ENCODE data around the gene ENPP1. TPM values are rescaled to one million over a fixed set of nuclear protein-coding genes. Genes with fewer than 3 reads are reported as not detected.

ENPP1 gene
- total and polyA plus RNA-seq, 4 donors: 1.3 to 35.2 (median 14.5) TPM

- H3K4me1 ChIP-seq (ENCODE audit: control insufficient read depth in 1 of 2, insufficient read depth in 2 of 2, low read length in 2 of 2): no peaks in the 10 kb centered on the region
- H3K4me3 ChIP-seq (ENCODE audit: low read length in 2 of 2): no peak overlapping the region
- H3K36me3 ChIP-seq (ENCODE audit: control insufficient read depth in 1 of 2, insufficient read depth in 2 of 2, low read length in 1 of 2): peaks cover 2 to 4% of the 10 kb centered on the region in 2 donors
- no peaks in the 10 kb centered on the region for H3K27me3 ChIP-seq (ENCODE audit: control insufficient read depth in 1 of 2, insufficient read depth in 2 of 2, low read length in 1 of 2)
- ATAC-seq (ENCODE audit: low FRiP score) (no peak), DNase-seq (no peak)
- intact Hi-C loops (cut with DNase I): no loop called here
- H3K27ac ChIP-seq (ENCODE audit: low read depth in 1 of 2, low read length in 2 of 2): no peak overlapping the region
- no peaks in the 10 kb centered on the region for H3K9me3 ChIP-seq (ENCODE audit: control insufficient read depth, low read length)
- 89 to 91% methylated on average over 4 of the region's 4 CpGs for WGBS, 2 donors
Measured at GRCh38 chr6:131877999-131878789, 70.4 kb downstream of the ENPP1 start.

GRCh38 chr6:131883016-131883415 lies 75.2 kb downstream of the ENPP1 start:
- no peaks in the 10 kb centered on the region for H3K4me1 ChIP-seq (ENCODE audit: control insufficient read depth in 1 of 2, insufficient read depth in 2 of 2, low read length in 2 of 2)
- 10 to 14% methylated on average over 2 of the region's 2 CpGs for WGBS, 2 donors
- peaks cover under 1 to 3% of the 10 kb centered on the region in 2 donors for H3K36me3 ChIP-seq (ENCODE audit: control insufficient read depth in 1 of 2, insufficient read depth in 2 of 2, low read length in 1 of 2)
- no peak overlapping the region for H3K4me3 ChIP-seq (ENCODE audit: low read length in 2 of 2)
- no peaks in the 10 kb centered on the region for H3K9me3 ChIP-seq (ENCODE audit: control insufficient read depth, low read length)
- DNase-seq (no peak), ATAC-seq (ENCODE audit: low FRiP score) (no peak)
- no peaks in the 10 kb centered on the region for H3K27me3 ChIP-seq (ENCODE audit: control insufficient read depth in 1 of 2, insufficient read depth in 2 of 2, low read length in 1 of 2)
- no peak overlapping the region for H3K27ac ChIP-seq (ENCODE audit: low read depth in 1 of 2, low read length in 2 of 2)
- intact Hi-C loops (cut with DNase I): no loop called here

- intact Hi-C loops (cut with DNase I): no loop called here
- Histone ChIP-seq H3K27me3 (ENCODE audit: control insufficient read depth in 1 of 2, insufficient read depth in 2 of 2, low read length in 1 of 2) (no peaks in the 10 kb centered on the region), H3K36me3 (ENCODE audit: control insufficient read depth in 1 of 2, insufficient read depth in 2 of 2, low read length in 1 of 2) (peaks cover 2 to 12% of the 10 kb centered on the region in 2 donors), H3K4me3 (ENCODE audit: low read length in 2 of 2) (no peak overlapping the region), H3K27ac (ENCODE audit: low read depth in 1 of 2, low read length in 2 of 2) (no peak overlapping the region), H3K9me3 (ENCODE audit: control insufficient read depth, low read length) (no peaks in the 10 kb centered on the region), H3K4me1 (ENCODE audit: control insufficient read depth in 1 of 2, insufficient read depth in 2 of 2, low read length in 2 of 2) (no peaks in the 10 kb centered on the region)
- DNase-seq (no peak), ATAC-seq (ENCODE audit: low FRiP score) (no peak)
- whole genome bisulfite sequencing, 2 donors: 20 to 22% methylated on average over 1 of the region's 1 CpG
Measured at GRCh38 chr6:131885237-131885636, 77.4 kb downstream of the ENPP1 start.

DNA sequence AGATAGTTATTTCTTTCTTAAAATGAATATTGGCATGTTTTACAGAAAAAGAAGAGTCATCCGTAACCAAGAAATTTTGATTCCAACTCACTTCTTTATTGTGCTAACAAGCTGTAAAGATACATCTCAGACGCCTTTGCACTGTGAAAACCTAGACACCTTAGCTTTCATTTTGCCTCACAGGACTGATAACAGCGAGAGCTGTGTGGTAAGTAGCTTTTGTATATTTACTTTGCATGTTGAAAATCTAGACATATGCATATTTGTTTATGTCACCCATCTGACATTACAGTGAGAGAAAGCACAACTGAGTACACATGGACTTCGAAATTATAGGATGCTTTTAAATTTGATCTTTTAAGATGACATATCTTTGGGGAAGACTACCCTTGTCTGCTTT lies 78.7 kb downstream of the ENPP1 start:
- Histone ChIP-seq H3K4me3 (ENCODE audit: low read length in 2 of 2) (no peak overlapping the region), H3K27me3 (ENCODE audit: control insufficient read depth in 1 of 2, insufficient read depth in 2 of 2, low read length in 1 of 2) (no peaks in the 10 kb centered on the region), H3K27ac (ENCODE audit: low read depth in 1 of 2, low read length in 2 of 2) (no peak overlapping the region), H3K9me3 (ENCODE audit: control insufficient read depth, low read length) (no peaks in the 10 kb centered on the region), H3K4me1 (ENCODE audit: control insufficient read depth in 1 of 2, insufficient read depth in 2 of 2, low read length in 2 of 2) (no peaks in the 10 kb centered on the region), H3K36me3 (ENCODE audit: control insufficient read depth in 1 of 2, insufficient read depth in 2 of 2, low read length in 1 of 2) (peaks cover 4 to 15% of the 10 kb centered on the region in 2 donors)
- ATAC-seq (ENCODE audit: low FRiP score): no peak
- intact Hi-C loops (cut with DNase I): no loop called here
- 88 to 92% methylated on average over 4 of the region's 4 CpGs for WGBS, 2 donors
- DNase-seq: no peak

DNA sequence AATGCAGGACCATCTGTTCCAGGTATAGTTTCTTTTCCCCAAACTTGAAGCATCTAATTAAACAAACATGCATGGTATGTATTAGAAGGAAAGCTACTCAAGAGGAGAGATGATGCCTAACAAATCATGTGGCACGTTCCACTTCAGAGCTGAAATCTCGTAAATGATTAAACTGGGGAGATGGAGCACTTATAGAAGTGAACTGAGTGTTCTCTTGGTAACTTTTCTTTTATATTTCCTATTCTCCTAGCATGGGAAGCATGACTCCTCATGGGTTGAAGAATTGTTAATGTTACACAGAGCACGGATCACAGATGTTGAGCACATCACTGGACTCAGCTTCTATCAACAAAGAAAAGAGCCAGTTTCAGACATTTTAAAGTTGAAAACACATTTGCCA lies 82.3 kb downstream of the ENPP1 start:
- no peaks in the 10 kb centered on the region for H3K9me3 ChIP-seq (ENCODE audit: control insufficient read depth, low read length)
- no peaks in the 10 kb centered on the region for H3K27me3 ChIP-seq (ENCODE audit: control insufficient read depth in 1 of 2, insufficient read depth in 2 of 2, low read length in 1 of 2)
- H3K27ac ChIP-seq (ENCODE audit: low read depth in 1 of 2, low read length in 2 of 2): no peak overlapping the region
- H3K36me3 ChIP-seq (ENCODE audit: control insufficient read depth in 1 of 2, insufficient read depth in 2 of 2, low read length in 1 of 2): peaks cover 2 to 15% of the 10 kb centered on the region in 2 donors
- H3K4me1 ChIP-seq (ENCODE audit: control insufficient read depth in 1 of 2, insufficient read depth in 2 of 2, low read length in 2 of 2): peaks cover 0 to 3% of the 10 kb centered on the region in 2 donors
- intact Hi-C loops (cut with DNase I): no loop called here
- ATAC-seq (ENCODE audit: low FRiP score) (no peak), DNase-seq (no peak)
- 85 to 90% methylated on average over 3 of the region's 3 CpGs for WGBS, 2 donors
- H3K4me3 ChIP-seq (ENCODE audit: low read length in 2 of 2): no peak overlapping the region

DNA sequence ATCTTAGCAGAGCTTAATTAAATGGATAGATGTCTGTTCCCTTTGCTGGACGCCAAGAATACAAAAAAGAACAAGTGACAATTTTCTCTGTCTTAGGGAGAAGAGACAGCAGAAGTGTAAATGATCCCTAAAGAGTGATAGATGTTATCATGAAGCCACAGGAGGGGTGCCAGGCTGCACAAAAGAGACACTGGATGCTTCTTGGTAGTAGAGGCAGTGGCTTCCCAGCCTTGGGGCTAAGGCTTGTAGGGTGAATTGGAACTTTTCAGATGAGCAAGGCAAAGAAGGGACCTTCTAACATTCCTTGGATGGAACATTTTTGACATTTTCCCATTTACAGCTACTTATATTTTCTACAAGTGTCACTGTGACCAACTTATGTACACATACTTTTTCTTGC lies 85.4 kb downstream of the ENPP1 start:
- Histone ChIP-seq H3K4me1 (ENCODE audit: control insufficient read depth in 1 of 2, insufficient read depth in 2 of 2, low read length in 2 of 2) (peaks cover 0 to 3% of the 10 kb centered on the region in 2 donors), H3K9me3 (ENCODE audit: control insufficient read depth, low read length) (no peaks in the 10 kb centered on the region), H3K4me3 (ENCODE audit: low read length in 2 of 2) (no peak overlapping the region), H3K27ac (ENCODE audit: low read depth in 1 of 2, low read length in 2 of 2) (no peak overlapping the region), H3K36me3 (ENCODE audit: control insufficient read depth in 1 of 2, insufficient read depth in 2 of 2, low read length in 1 of 2) (peaks cover 2 to 13% of the 10 kb centered on the region in 2 donors), H3K27me3 (ENCODE audit: control insufficient read depth in 1 of 2, insufficient read depth in 2 of 2, low read length in 1 of 2) (no peaks in the 10 kb centered on the region)
- WGBS, 2 donors: 88 to 94% methylated on average over 1 of the region's 1 CpG
- ATAC-seq (ENCODE audit: low FRiP score): no peak
- DNase-seq: no peak
- intact Hi-C loops (cut with DNase I): no loop called here

- no peaks in the 10 kb centered on the region for H3K9me3 ChIP-seq (ENCODE audit: control insufficient read depth, low read length)
- intact Hi-C loops (cut with DNase I): no loop called here
- H3K27ac ChIP-seq (ENCODE audit: low read depth in 1 of 2, low read length in 2 of 2): no peak overlapping the region
- H3K36me3 ChIP-seq (ENCODE audit: control insufficient read depth in 1 of 2, insufficient read depth in 2 of 2, low read length in 1 of 2): peaks cover 2 to 8% of the 10 kb centered on the region in 2 donors
- H3K4me3 ChIP-seq (ENCODE audit: low read length in 2 of 2): no peak overlapping the region
- peaks cover 0 to 3% of the 10 kb centered on the region in 2 donors for H3K4me1 ChIP-seq (ENCODE audit: control insufficient read depth in 1 of 2, insufficient read depth in 2 of 2, low read length in 2 of 2)
- no peaks in the 10 kb centered on the region for H3K27me3 ChIP-seq (ENCODE audit: control insufficient read depth in 1 of 2, insufficient read depth in 2 of 2, low read length in 1 of 2)
- 34 to 37% methylated on average over 8 of the region's 8 CpGs for WGBS, 2 donors
- DNase-seq (no peak), ATAC-seq (ENCODE audit: low FRiP score) (peak; percentile 33)
Measured at GRCh38 chr6:131894493-131895424, 86.9 kb downstream of the ENPP1 start.

DNA sequence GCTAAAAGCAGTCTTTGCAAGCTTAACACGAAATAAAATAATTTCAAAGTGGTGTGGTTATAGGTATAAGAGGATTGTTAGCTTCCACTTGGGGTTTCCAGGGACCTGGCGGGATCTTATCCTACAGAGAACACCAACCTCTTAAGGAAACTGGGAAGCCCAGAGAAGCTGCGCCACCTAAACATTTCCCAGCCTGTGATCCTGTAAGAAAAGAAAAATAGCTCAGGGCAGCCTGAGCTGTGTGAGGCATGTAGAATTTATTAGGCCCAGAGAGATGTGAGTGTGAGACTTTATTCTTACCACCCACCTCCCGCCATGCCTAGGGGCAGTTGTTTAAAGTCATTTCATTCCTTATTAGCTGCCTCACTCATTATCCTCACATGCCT lies 89.2 kb downstream of the ENPP1 start:
- Histone ChIP-seq H3K9me3 (ENCODE audit: control insufficient read depth, low read length) (no peaks in the 10 kb centered on the region), H3K36me3 (ENCODE audit: control insufficient read depth in 1 of 2, insufficient read depth in 2 of 2, low read length in 1 of 2) (no peaks in the 10 kb centered on the region), H3K27ac (ENCODE audit: low read depth in 1 of 2, low read length in 2 of 2) (no peak overlapping the region), H3K4me3 (ENCODE audit: low read length in 2 of 2) (no peak overlapping the region), H3K27me3 (ENCODE audit: control insufficient read depth in 1 of 2, insufficient read depth in 2 of 2, low read length in 1 of 2) (no peaks in the 10 kb centered on the region), H3K4me1 (ENCODE audit: control insufficient read depth in 1 of 2, insufficient read depth in 2 of 2, low read length in 2 of 2) (peaks cover 0 to 3% of the 10 kb centered on the region in 2 donors)
- ATAC-seq (ENCODE audit: low FRiP score): no peak
- DNase-seq: no peak
- WGBS, 2 donors: 86 to 92% methylated on average over 4 of the region's 4 CpGs
- intact Hi-C loops (cut with DNase I): no loop called here

Data from aorta (tissue), 5 donors.